KG1 (cell line): ENCODE data around the gene ANXA6.
"Not testable (repeated sequence)": the region's sequence is repeated elsewhere in the genome, so short reads cannot be mapped to it uniquely, and the experiment has no call there.

ENCODE experiments used
- DNase-seq: peaks from one replicate; lab custom pipeline; 2025; lab: John Stamatoyannopoulos, UW

The ANXA6 gene

GRCh38 chr5:151180291-151180690 is 22.7 kb upstream of the ANXA6 start:
- DNase-seq, result no peak

- DNase-seq, result no peak
Measured at GRCh38 chr5:151179489-151179840, 21.9 kb upstream of the ANXA6 start.

GRCh38 chr5:151178777-151179488 is 21.4 kb upstream of the ANXA6 start:
- DNase-seq, result no peak

GRCh38 chr5:151178372-151178771 is 20.8 kb upstream of the ANXA6 start:
- no peak for DNase-seq

- not testable (repeated sequence) for DNase-seq
Measured at GRCh38 chr5:151176268-151176667, 18.7 kb upstream of the ANXA6 start.

GRCh38 chr5:151174612-151175101 is 17.1 kb upstream of the ANXA6 start:
- DNase-seq, result no peak

GRCh38 chr5:151173711-151174611 is 16.4 kb upstream of the ANXA6 start:
- DNase-seq, result no peak

- DNase-seq, result no peak
Measured at GRCh38 chr5:151171529-151171928, 13.9 kb upstream of the ANXA6 start.

GRCh38 chr5:151168602-151169344 is 11.2 kb upstream of the ANXA6 start:
- no peak for DNase-seq

- no peak for DNase-seq
Measured at GRCh38 chr5:151167022-151167421, 9.4 kb upstream of the ANXA6 start.

GRCh38 chr5:151164687-151165392 is 7.3 kb upstream of the ANXA6 start:
- DNase-seq, result no peak

- no peak for DNase-seq
Measured at GRCh38 chr5:151162776-151163175, 5.2 kb upstream of the ANXA6 start.

GRCh38 chr5:151159649-151160373 is 2.2 kb upstream of the ANXA6 start:
- DNase-seq, result no peak

GRCh38 chr5:151158287-151158661 is 695 bp upstream of the ANXA6 start:
- DNase-seq, result no peak

- no peak for DNase-seq
Measured at GRCh38 chr5:151156507-151157420, 815 bp downstream of the ANXA6 start.

GRCh38 chr5:151155775-151156506 is 1.6 kb downstream of the ANXA6 start:
- no peak for DNase-seq

- no peak for DNase-seq
Measured at GRCh38 chr5:151154931-151155774, 2.4 kb downstream of the ANXA6 start.

GRCh38 chr5:151153766-151154272 is 3.8 kb downstream of the ANXA6 start:
- DNase-seq, result no peak
